KBM-7 (cell line): ENCODE results near the gene TRPT1.
A peak's percentile ranks its signal among the peaks of the same experiment; 100 is the strongest.

ENCODE experiments used
- DNase-seq: peaks from one replicate; pipeline ENCODE4 v3.0.0-alpha.2; 2015
- in situ Hi-C: fragments of 300-500 bp; cut with MboI; formaldehyde crosslinking; loops from 2 replicates; pipeline ENCODE4 v1.14.3; 2020; ENCODE audit warnings: low sequenced_read_pairs, low pct_unique_long_range_greater_than_20kb, mixed read lengths

The TRPT1 gene, protein sequence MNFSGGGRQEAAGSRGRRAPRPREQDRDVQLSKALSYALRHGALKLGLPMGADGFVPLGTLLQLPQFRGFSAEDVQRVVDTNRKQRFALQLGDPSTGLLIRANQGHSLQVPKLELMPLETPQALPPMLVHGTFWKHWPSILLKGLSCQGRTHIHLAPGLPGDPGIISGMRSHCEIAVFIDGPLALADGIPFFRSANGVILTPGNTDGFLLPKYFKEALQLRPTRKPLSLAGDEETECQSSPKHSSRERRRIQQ

DNA sequence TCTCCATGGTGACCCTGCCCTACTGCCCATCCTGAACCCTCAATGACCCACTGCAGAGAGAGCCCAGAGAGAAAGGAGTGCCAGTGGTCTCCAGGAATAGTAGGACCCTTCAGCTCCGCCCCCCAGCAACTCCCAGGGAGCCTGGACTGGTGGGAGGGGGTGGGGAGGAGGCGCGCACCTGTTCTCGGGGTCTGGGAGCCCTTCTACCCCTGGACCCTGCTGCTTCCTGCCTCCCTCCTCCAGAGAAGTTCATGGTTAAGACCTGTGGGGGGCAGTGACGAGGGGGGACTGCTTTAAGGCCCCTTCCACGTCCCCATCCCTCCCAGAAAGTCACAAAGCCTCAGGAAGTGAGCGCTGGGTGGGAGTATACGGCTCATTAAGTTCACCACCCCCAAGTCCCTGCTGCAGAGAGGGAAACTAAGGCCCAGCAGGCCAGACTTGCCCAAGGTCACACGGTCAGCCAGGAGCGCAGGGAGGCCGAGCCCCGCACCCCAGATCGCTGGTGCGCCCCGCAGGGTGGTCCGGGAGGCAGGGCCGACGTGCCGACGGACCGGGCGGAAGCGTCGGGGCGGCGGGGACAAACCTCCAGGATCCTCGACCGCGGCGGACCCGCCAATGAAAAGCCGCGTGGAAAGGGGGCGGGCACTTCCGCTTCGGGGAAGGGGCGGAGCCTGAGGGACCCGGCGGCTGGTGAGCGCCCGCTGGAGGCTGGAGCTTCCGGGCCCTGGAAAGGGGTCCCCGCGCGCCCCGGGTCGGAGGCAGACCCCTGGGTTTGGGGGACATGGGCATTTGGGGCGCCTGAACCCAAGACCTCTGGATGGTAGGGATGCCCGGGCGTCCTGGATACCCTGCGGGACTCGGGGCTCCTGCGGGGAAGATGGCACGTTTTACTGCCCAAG lies at the start of gene TRPT1, which contains the start of gene NUDT22:
Gene TRPT1 (minus strand): TSS at position 579 of the 899 bp plus-strand sequence. CDS start 326 bp downstream, at position 253.
Gene NUDT22 (plus strand): TSS at position 667 of the 899 bp plus-strand sequence. CDS start 379 bp downstream, outside the sequence.
- peak; percentile 89 for DNase-seq
- in situ Hi-C loops, result no loop called here

DNA sequence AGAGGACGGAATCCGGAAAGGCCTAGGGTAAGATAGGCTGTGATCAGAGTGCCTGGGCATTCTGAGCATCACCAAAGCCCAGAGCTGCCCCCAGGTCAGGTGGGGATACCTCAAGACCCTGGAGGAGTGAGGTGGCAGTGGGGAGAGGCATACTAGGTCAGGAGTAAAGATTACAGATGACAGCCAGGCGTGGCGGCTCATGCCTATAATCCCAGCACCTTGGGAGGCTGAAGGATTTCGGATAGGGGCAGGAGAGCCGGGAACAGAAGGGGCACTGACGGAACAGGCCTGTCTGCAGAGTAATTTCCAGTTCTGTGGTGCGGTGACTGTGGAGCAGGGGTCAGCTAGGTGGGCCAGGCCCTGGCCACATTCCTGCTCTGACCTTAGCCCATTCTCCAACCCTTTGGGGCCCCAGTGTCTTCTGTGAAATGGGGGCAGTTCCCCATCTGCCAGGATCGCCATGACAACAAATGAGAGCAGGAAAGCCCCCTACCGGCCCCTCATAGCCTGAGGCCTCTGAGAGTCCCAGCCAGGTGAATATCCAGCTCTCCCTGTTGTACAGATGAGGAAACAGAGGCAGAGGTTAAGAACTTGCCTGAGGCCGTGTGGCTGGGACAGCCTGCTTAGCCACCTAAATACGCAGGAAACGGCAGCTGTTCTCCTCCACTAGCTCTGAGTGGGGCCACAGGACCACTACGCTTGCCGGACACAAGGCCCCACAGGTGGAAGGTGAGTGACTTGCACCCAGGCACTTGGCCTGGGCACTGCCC lies 49.2 kb upstream of the TRPT1 start:
- in situ Hi-C loops, result no loop called here
- DNase-seq, result no peak

DNA sequence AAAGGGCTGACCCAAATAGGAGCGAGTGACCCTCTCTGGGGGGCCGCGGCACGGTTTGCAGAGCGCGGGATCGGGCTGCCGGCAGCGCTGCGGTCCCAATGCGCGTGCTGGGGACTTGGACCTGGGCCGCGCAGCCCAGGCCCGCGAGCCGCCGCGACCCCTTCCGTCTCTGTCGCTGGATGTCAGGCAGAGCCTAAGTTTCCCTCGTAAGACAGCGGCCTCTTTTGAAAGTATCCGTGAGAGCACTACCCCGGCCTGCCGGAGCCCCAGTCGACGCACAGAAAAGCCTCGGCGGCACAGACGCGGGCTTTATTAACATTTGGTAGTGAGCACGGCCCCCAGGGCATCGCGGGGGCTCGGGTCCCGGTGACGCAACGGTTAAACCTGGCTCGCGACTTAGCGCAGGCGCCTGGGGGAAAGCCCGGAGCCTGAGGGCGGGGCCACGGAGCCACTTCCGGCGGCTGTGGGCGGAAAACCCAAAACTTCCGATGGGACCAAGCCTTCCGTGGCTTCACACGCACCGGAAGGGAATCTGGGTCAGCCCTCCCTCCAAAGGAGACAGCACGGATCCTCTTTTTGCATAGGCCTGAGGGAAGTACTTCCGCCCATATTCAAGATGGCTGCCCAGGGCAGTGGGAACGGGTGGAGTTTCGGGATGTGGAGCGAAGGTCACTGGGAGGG lies 43.7 kb upstream of the TRPT1 start:
- DNase-seq, result peak; percentile 100

DNA sequence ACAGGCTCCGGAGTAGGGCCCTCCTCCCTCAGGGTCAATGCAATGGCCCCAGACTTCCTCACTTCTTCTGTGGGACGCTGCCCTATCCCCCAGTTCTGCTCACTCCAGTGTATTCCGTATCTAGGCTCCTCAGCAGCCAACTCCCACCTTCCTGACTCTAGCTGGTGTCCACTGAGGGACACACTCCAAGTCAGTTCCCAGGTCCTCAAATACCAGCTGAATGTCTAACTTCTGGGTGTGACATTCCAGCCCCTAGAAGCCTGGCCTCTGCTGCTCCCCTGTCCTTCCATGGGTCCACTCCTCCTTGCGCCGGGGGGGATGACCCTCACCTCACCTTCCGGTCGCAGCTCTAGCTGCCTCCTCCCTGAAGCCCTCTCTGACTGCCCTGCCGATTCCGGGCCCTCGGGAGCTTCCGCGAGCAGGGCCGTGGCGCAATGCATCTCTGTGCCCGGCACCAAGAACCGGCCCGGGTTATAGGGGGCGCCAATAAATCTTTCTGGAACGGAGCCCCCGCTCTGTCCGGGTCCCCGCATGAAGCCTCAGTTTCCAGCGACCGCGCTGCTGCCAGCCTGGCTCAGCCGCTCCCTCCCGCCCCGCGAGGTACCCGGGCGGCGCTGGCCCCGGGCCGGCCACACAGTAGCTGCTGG lies 43.0 kb upstream of the TRPT1 start:
- in situ Hi-C loops, result no loop called here
- DNase-seq, result peak; percentile 57

More for the DNA sequence above, 43.7 kb upstream of the TRPT1 start:
- in situ Hi-C loops, result no loop called here

DNA sequence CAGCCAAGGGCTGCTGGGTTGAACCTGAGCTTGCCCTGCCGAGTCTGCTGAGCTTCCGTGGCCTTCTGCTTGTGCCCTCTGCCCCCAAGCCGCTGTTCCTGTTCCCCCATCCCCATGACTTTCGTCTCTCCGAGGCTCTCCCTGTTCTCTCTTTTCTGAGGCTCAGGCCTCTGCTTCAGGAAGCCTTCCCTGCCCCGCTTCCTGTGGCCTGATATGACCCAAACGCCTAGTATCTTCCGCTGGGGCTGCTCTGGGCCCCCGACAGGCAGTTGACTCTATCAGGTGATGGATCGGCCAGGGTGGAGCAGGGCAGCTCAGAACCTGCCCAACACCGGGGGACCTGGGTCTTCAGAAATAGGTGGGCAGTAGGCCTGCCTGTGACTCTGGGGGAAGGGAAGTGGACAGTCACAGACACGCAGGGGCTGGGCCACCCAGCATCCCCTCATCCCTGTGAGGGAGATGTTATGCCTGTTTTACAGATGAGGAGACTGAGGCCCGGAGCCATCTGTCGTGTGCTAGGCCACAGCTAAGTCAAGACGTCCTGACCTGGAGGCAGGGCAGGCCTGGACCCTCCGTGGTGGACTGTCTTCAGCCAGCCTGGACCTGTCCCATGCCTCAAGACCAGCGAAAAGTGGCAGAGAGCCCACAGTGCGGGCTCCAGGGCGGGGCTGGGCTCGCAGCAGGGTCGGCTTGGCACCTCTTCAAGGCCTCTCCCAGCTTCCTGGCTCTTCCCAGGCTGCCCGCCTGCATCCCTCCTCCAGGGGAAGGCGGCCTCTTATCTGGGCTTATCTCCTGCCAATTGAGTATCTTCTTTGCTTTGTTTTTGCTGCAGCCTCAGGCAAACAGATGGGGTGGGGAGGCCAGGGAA lies 42.3 kb upstream of the TRPT1 start:
- in situ Hi-C loops, result no loop called here
- DNase-seq, result peak; percentile 57

DNA sequence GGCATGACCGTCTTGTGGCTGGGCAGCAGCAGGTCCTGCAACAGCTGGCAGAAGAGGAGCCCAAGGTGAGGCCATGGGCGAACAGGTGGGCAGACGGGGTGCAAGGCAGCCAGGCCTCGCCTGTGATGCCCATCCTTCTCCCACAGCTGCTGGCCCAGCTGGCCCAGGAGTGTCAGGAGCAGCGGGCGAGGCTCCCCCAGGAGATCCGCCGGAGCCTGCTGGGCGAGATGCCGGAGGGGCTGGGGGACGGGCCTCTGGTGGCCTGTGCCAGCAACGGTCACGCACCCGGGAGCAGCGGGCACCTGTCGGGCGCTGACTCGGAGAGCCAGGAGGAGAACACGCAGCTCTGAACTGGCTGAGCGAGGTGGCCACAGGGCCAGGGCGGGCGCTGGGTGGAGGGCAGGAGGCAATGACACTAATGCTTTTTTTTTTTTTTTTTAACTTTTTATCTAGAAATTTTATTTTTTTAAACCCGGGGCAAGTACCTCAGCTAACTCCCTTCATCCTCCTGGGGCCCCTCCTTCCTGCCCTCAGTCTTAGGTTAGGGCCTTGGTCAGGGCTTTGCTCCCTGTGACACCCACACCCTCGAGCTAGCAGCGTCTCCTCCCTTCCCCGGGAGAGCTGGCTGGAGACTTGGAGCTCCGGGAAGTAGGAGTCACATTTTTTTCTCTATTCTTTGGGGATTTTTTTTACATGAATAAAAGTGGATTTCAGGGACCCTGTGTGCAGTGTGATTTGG lies 41.4 kb upstream of the TRPT1 start:
- no peak for DNase-seq
- in situ Hi-C loops, result no loop called here

DNA sequence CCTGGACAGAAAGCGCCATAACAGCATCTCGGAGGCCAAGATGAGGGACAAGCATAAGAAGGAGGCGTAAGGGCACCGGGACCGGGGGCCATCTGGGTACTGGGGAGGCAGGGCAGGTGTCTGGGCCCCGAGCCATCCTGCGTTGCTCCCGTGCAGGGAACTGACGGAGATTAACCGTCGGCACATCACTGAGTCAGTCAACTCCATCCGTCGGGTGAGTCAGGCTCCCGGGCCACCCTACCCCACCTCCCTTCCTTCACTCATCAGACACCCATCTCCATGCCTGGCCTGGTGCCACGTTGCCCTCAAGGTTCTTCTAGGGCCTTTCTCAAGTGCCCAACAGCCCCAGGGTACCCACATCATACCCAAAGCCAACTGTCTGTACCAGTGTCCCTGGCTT lies 40.4 kb upstream of the TRPT1 start:
- in situ Hi-C loops, result no loop called here
- DNase-seq, result no peak

DNA sequence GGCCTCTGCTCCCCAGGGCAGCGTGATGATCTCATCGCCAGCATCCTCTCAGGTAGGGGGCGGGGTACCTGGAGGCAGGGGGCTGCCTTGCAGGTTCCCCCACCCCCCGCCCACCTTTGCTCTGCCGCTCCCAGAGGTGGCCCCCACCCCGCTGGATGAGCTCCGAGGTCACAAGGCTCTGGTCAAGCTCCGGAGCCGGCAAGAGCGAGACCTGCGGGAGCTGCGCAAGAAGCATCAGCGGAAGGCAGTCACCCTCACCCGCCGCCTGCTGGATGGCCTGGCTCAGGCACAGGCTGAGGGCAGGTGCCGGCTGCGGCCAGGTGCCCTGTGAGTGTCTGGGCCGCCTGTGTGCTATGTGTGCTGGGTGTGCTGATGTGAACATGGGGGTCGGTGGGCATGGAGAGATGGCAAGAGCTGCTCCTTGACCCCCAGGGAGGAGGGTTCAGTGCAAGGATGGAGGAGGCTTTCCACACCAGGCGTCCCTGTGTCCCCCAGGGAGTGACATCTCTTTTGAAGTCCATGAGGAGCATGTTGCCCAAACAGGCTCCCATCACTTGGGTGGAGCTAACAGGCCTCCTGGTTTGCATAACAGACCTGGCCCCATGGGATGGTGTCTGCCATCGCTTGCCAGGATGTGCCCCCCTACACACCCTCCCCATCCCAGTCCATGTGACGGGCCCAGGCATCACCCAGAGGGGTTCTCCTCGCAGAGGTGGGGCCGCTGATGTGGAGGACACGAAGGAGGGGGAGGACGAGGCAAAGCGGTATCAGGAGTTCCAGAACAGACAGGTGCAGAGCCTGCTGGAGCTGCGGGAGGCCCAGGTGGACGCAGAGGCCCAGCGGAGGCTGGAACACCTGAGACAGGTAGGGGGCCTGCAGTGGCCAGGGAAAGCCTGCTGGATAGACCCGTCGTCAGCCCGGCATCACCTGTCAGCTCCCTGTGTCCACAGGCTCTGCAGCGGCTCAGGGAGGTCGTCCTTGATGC lies 39.5 kb upstream of the TRPT1 start:
- no peak for DNase-seq

DNA sequence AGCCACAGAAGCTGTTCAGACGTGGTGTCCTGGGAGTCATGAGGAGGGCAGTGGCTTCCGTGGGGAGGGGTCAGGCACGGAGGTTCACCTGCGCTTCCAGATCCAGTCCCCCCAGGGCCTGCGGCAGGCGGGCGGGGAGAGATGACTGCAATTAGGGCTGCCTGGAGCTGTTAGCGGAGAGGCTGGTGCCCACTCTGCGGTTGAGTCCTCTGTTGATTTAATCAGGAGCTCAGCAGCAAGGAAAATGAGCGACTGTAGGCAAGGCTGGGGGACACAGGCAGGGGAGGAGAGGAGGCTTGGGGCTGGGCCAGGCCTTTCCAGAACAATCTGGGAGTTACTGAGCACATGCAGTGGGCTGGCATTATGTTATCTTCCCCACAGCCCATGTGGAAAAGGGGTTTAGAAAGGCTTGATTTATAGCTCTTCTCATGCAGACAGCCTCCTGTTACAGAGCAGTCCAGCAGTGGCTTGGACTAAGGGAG lies 38.4 kb upstream of the TRPT1 start:
- DNase-seq, result no peak
- in situ Hi-C loops, result no loop called here

More for the DNA sequence above, 39.5 kb upstream of the TRPT1 start:
- in situ Hi-C loops, result no loop called here

DNA sequence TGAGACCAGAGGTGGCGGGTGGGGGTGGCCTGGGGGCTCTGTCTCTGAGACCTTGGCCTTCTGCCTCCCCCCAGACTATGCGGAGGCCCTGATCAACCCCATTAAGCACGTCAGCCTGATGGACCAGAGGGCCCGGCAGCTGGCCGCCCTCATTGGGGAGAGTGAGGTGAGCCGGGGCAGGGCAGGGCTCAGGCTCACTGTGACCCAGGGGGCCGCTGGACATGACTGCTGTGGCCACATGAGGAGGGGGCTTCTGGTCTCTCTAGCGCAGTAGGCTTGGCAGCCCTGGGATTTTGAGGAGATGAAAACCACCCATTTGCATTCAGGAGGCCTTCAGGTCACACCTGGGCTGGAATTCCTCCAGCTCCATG lies 37.9 kb upstream of the TRPT1 start:
- in situ Hi-C loops, result no loop called here
- no peak for DNase-seq

DNA sequence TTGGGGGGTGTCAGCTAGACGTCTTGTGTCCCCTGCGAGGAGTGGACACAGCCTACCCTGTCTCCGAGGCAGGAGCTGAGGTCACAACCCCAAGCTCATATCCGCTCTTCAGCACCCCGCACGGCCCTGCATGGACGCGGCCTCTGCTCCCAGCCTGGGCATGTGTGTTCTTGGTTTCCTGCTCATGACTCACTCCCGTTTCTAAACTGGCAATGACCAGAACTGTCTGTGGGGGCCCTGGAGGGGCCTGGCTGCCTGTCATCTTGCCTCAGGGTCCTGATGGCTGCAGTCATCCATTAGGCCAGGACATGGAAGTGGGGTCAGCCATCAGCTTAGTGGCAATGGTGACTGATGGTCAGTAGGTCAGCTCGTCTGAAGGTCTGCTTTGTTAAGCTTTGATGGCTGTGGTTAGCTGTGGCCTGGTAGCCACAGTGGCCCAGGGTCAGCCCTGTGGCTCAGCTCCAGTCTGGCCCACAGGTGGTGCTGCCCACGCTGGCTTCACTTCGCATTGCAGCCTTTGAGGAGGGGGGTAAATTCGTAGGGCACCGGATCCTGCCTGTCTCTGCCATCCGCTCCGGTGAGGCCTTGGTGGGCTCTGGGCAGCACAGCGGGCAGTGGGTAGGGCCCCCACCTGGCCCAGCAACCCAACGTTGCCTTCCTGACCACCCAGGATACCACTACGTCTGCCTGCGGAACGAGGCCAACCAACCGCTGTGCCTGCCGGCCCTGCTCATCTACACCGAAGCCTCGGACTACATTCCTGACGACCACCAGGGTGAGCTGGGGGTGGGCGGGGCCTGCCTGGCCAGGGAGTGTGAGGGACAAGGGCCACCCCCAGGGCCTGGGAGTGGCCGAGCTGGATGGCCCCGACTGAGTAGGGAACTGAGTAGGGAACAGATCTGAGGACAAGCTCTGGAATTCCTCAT lies 37.3 kb upstream of the TRPT1 start:
- in situ Hi-C loops, result no loop called here
- no peak for DNase-seq

DNA sequence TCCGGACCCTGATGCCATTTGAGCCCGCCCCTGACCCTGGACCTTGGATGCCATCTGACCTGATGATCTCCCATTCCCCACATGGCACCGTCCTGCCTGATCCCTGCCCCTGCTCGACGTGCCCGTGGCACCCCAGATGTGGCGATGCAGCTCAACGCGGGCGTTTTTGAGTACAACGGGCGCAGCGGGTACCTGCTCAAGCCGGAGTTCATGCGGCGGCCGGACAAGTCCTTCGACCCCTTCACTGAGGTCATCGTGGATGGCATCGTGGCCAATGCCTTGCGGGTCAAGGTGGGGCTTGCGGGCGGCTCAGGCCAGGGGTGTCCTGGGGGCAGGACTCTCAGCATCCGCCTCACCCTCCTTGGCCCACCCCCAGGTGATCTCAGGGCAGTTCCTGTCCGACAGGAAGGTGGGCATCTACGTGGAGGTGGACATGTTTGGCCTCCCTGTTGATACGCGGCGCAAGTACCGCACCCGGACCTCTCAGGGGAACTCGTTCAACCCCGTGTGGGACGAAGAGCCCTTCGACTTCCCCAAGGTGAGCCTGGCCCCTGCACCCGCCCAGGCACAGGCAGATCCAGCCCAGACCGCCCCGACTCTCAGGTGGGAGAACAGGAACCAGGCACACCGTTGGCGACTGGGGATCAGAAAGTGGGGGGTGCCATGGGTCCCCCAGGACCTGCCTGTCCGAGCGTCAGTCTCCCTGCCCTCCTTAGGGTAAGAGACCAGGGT lies 36.5 kb upstream of the TRPT1 start:
- no peak for DNase-seq
- in situ Hi-C loops, result no loop called here

DNA sequence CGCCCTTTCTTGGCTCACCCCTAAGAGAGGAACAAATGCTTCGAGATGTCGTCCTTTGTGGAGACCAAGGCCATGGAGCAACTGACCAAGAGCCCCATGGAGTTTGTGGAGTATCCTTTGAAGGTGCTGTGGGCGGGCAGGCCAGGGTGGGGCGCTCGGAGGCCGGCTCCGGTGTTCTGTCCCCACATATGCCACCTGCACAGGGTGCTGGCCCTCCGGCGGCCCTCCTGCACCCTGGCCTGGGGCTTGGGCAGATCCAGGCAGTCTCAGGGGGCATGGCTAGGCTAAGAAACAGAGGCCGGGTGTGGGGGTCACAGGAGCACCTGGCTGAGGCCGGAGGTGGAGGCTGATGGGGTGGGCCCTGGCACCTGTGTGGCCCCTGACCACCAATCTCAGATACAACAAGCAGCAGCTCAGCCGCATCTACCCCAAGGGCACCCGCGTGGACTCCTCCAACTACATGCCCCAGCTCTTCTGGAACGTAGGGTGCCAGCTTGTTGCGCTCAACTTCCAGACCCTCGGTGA lies 35.6 kb upstream of the TRPT1 start:
- in situ Hi-C loops, result no loop called here
- no peak for DNase-seq

DNA sequence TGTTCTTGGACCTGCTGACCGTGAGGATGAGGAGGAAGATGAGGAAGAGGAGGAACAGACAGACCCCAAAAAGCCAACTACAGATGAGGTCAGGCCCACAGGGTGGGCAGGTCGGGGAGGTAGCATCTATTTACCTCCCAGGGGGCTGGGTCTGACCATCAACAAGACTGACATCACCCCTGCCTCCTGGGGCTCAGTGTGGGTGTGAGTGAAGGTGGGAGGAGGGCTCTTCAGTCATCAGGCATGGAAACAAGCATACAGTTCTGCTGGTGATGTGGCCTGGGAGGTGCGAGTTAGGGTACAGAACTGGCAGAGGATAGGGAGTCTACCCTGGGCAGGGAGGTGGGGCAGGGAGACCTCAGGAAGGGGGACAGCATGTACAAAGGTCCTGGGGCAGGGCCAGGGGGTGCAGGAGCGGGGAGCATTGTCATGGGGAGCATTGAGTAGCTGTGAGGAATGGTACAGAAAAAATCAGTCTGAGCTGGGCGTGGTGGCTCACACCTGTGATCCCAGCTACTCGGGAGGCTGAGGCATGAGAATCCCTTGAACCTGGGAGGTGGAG lies 34.2 kb upstream of the TRPT1 start:
- no peak for DNase-seq
- in situ Hi-C loops, result no loop called here
